Measurements from ENCODE around the gene HSD3B2. TPM values are rescaled to one million over a fixed set of nuclear protein-coding genes. Genes with fewer than 3 reads are reported as not detected.

Gene HSD3B2
- polyA plus RNA-seq, 2 donors: 0.07 TPM; not detected in 1

DNA sequence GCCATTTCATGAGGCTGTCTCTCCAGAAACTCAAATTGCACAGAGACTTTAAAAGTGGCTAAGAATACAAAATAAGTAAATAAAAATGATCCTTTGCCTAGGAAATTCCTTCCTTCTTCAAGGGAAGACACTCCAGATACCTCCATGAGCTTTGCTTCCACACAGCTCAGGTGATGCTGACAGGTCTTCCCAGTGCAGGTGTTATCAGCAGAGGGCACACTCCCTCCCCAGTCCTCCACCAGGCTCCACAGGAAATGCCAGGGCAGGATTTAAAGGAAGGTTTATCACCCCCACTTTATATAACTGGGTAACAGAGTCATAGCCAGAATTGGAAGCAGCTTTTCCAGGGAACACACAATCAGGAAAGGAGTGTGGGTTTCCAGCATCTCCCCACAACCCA lies 5.7 kb downstream of the HSD3B2 start:
- H3K36me3 ChIP-seq (ENCODE audit: control insufficient read depth in 2 of 2, insufficient read depth in 2 of 2, low read length in 1 of 2): no peaks in the 10 kb centered on the region
- no peaks in the 10 kb centered on the region for H3K27me3 ChIP-seq (ENCODE audit: control insufficient read depth in 1 of 2, insufficient read depth in 2 of 2, low read length in 2 of 2)

DNA sequence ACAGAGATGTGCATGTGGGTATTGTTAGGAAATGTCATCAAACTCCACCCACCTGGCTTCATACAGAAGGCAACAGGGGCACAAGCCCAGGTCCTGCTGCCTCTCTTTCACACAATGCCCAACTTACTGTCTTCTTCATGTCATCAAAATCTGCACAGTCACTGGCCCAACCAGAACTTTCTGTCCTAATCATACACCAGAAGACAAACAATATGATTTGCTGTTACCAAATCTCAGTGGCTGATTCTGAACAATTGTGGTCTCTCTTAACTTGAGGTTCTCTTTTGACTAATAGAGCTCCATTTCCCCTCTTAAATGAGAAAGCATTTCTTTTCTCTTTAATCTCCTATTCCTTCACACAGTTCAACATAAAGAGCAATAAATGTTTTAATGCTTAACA lies 7.7 kb downstream of the HSD3B2 start:
- Histone ChIP-seq H3K4me1 (ENCODE audit: control insufficient read depth in 2 of 2, insufficient read depth in 2 of 2, low read length in 1 of 2) (no peaks in the 10 kb centered on the region), H3K27me3 (ENCODE audit: control insufficient read depth in 1 of 2, insufficient read depth in 2 of 2, low read length in 2 of 2) (no peaks in the 10 kb centered on the region), H3K9me3 (ENCODE audit: control insufficient read depth in 2 of 2, insufficient read depth in 1 of 2, low read depth in 1 of 2, low read length in 1 of 2) (no peaks in the 10 kb centered on the region), H3K27ac (ENCODE audit: low read depth in 2 of 2, low read length in 1 of 2) (no peak overlapping the region), H3K4me3 (ENCODE audit: low read depth in 1 of 2, low read length in 2 of 2) (no peak overlapping the region), H3K36me3 (ENCODE audit: control insufficient read depth in 2 of 2, insufficient read depth in 2 of 2, low read length in 1 of 2) (no peaks in the 10 kb centered on the region)

More for the DNA sequence above, 5.7 kb downstream of the HSD3B2 start:
- Histone ChIP-seq H3K4me1 (ENCODE audit: control insufficient read depth in 2 of 2, insufficient read depth in 2 of 2, low read length in 1 of 2) (no peaks in the 10 kb centered on the region), H3K4me3 (ENCODE audit: low read depth in 1 of 2, low read length in 2 of 2) (no peak overlapping the region), H3K9me3 (ENCODE audit: control insufficient read depth in 2 of 2, insufficient read depth in 1 of 2, low read depth in 1 of 2, low read length in 1 of 2) (no peaks in the 10 kb centered on the region), H3K27ac (ENCODE audit: low read depth in 2 of 2, low read length in 1 of 2) (no peak overlapping the region)

DNA sequence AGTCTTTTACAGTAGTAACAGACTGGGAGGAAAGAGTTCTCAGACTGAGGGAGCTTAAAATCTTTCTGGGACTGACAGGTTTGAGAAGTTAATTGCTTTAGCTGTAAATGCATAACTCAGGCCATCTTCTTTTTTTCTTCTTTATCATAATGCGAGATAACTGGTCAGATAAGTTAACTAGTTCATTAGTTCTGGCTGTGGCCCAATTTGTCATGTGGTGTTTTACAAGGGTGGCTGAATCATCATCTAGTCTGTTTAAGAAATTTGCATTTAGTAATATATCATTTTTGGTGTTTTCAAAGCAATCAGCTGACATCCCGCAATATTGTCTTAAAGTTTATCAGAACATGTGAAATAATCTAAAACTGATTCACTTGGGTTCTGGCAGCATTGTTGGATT lies 14.0 kb downstream of the HSD3B2 start:
- Histone ChIP-seq H3K36me3 (ENCODE audit: control insufficient read depth in 2 of 2, insufficient read depth in 2 of 2, low read length in 1 of 2) (no peaks in the 10 kb centered on the region), H3K4me3 (ENCODE audit: low read depth in 1 of 2, low read length in 2 of 2) (no peak overlapping the region), H3K4me1 (ENCODE audit: control insufficient read depth in 2 of 2, insufficient read depth in 2 of 2, low read length in 1 of 2) (no peaks in the 10 kb centered on the region), H3K27ac (ENCODE audit: low read depth in 2 of 2, low read length in 1 of 2) (no peak overlapping the region), H3K27me3 (ENCODE audit: control insufficient read depth in 1 of 2, insufficient read depth in 2 of 2, low read length in 2 of 2) (no peaks in the 10 kb centered on the region), H3K9me3 (ENCODE audit: control insufficient read depth in 2 of 2, insufficient read depth in 1 of 2, low read depth in 1 of 2, low read length in 1 of 2) (no peaks in the 10 kb centered on the region)
- 86% methylated on average over 2 of the region's 2 CpGs for WGBS, 2 donors

DNA sequence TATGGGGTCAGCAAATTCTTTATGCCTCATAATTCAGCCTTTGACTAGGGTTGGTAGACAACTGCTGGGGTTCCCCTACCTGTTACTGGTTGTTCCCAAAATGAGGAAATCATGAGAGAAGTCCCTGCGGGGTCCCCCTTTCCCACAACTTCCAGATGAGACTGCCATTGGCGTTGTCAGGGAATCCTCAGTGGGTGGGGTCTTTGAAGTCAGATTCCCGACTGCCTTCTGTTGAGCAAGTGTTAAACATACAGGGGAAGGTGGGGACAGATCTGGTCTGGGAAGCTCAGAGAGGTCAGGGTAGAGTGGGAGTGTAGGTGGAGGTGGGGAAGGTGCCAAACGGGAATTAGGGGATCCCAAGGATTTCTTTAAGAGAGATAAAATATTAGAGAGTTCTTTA lies 14.7 kb downstream of the HSD3B2 start:
- Histone ChIP-seq H3K4me1 (ENCODE audit: control insufficient read depth in 2 of 2, insufficient read depth in 2 of 2, low read length in 1 of 2) (no peaks in the 10 kb centered on the region), H3K27ac (ENCODE audit: low read depth in 2 of 2, low read length in 1 of 2) (no peak overlapping the region), H3K27me3 (ENCODE audit: control insufficient read depth in 1 of 2, insufficient read depth in 2 of 2, low read length in 2 of 2) (no peaks in the 10 kb centered on the region), H3K4me3 (ENCODE audit: low read depth in 1 of 2, low read length in 2 of 2) (no peak overlapping the region), H3K36me3 (ENCODE audit: control insufficient read depth in 2 of 2, insufficient read depth in 2 of 2, low read length in 1 of 2) (no peaks in the 10 kb centered on the region), H3K9me3 (ENCODE audit: control insufficient read depth in 2 of 2, insufficient read depth in 1 of 2, low read depth in 1 of 2, low read length in 1 of 2) (no peaks in the 10 kb centered on the region)
- WGBS, 2 donors: 60 to 62% methylated on average over 4 of the region's 4 CpGs

DNA sequence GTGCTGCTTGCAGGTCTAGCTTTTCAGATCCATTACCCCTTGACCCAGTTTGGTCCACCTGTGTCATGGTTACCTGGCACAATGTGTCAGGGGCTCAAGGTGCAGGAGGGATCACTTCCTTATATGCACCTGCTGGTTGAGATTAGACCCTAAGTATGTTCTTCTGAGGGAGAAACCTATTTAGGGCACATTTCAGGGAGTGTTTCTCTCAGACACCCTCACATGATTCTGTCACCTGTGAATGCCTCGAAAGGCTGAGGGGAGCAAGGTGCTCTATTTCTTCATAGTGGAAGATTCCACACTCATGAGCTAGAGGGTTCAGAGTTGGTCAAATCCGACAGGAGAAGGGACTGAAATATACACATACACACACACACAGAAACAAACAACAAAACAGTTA lies 15.5 kb downstream of the HSD3B2 start:
- Histone ChIP-seq H3K27ac (ENCODE audit: low read depth in 2 of 2, low read length in 1 of 2) (no peak overlapping the region), H3K9me3 (ENCODE audit: control insufficient read depth in 2 of 2, insufficient read depth in 1 of 2, low read depth in 1 of 2, low read length in 1 of 2) (no peaks in the 10 kb centered on the region), H3K4me1 (ENCODE audit: control insufficient read depth in 2 of 2, insufficient read depth in 2 of 2, low read length in 1 of 2) (no peaks in the 10 kb centered on the region), H3K4me3 (ENCODE audit: low read depth in 1 of 2, low read length in 2 of 2) (no peak overlapping the region), H3K36me3 (ENCODE audit: control insufficient read depth in 2 of 2, insufficient read depth in 2 of 2, low read length in 1 of 2) (no peaks in the 10 kb centered on the region), H3K27me3 (ENCODE audit: control insufficient read depth in 1 of 2, insufficient read depth in 2 of 2, low read length in 2 of 2) (no peaks in the 10 kb centered on the region)
- WGBS, 2 donors: 75 to 85% methylated on average over 2 of the region's 2 CpGs

DNA sequence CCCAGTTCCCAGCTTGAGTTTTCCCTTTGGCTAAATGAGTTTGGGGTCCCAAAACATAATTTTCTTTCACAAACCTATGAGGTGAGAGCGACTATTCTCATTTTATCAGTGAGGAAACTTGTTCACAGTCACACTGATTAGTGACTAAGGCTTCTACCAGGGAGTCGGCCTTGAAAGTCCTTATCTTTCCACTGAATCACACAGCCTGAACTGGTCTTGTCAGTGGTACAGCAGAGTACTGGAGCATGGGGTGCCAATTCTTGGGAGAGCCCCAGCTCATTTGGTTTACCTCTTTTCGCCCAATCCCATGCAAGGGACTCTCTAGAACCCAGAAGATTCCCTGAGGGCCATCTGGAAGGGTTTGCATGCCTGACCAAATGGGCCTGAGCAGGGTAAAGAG lies 16.9 kb downstream of the HSD3B2 start:
- 68 to 75% methylated on average over 3 of the region's 3 CpGs for WGBS, 2 donors

DNA sequence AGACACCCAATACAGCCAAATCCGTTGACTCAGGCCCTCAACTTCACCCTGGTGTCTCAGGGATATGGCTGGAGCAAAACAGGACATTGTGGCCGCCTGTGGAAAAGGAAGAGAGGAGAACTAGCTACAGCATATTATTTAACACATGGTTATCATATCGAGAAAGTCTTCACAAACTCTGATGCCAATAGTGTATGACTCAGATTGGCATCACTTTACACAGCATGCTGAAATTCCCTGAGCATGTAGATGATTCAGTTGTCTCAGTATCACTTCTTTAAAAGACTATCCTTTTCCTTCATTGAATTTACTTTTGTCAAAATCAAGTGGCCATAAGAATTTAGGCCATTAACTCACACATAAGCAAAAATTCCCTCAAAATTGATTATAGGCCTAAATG lies 20.1 kb downstream of the HSD3B2 start:
- Histone ChIP-seq H3K27me3 (ENCODE audit: control insufficient read depth in 1 of 2, insufficient read depth in 2 of 2, low read length in 2 of 2) (no peaks in the 10 kb centered on the region), H3K27ac (ENCODE audit: low read depth in 2 of 2, low read length in 1 of 2) (no peak overlapping the region), H3K4me3 (ENCODE audit: low read depth in 1 of 2, low read length in 2 of 2) (no peak overlapping the region), H3K4me1 (ENCODE audit: control insufficient read depth in 2 of 2, insufficient read depth in 2 of 2, low read length in 1 of 2) (no peaks in the 10 kb centered on the region), H3K9me3 (ENCODE audit: control insufficient read depth in 2 of 2, insufficient read depth in 1 of 2, low read depth in 1 of 2, low read length in 1 of 2) (no peaks in the 10 kb centered on the region), H3K36me3 (ENCODE audit: control insufficient read depth in 2 of 2, insufficient read depth in 2 of 2, low read length in 1 of 2) (no peaks in the 10 kb centered on the region)
- WGBS, 2 donors: 68 to 79% methylated on average over 3 of the region's 3 CpGs

More for the DNA sequence above, 16.9 kb downstream of the HSD3B2 start:
- Histone ChIP-seq H3K27me3 (ENCODE audit: control insufficient read depth in 1 of 2, insufficient read depth in 2 of 2, low read length in 2 of 2) (no peaks in the 10 kb centered on the region), H3K4me3 (ENCODE audit: low read depth in 1 of 2, low read length in 2 of 2) (no peak overlapping the region), H3K9me3 (ENCODE audit: control insufficient read depth in 2 of 2, insufficient read depth in 1 of 2, low read depth in 1 of 2, low read length in 1 of 2) (no peaks in the 10 kb centered on the region), H3K4me1 (ENCODE audit: control insufficient read depth in 2 of 2, insufficient read depth in 2 of 2, low read length in 1 of 2) (no peaks in the 10 kb centered on the region), H3K27ac (ENCODE audit: low read depth in 2 of 2, low read length in 1 of 2) (no peak overlapping the region), H3K36me3 (ENCODE audit: control insufficient read depth in 2 of 2, insufficient read depth in 2 of 2, low read length in 1 of 2) (no peaks in the 10 kb centered on the region)

DNA sequence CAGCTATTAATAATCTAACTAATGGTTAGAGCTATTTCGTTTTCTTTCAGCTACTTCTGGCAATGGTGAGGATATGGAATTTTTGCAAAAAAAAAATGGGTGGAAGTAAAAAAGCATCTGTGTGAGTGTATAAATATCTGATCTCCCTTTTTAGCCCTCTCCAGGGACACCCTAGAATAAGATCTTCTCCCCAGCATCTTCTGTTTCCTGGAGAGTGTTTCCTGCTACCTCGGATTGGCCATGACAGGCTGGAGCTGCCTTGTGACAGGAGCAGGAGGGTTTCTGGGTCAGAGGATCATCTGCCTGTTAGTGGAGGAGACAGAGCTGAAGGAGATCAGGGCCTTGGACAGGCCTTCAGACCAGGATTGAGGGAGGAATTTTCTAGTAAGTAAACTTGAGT lies 23.8 kb downstream of the HSD3B2 start:
- H3K27ac ChIP-seq (ENCODE audit: low read depth in 2 of 2, low read length in 1 of 2): no peak overlapping the region
- no peaks in the 10 kb centered on the region for H3K27me3 ChIP-seq (ENCODE audit: control insufficient read depth in 1 of 2, insufficient read depth in 2 of 2, low read length in 2 of 2)
- 55 to 56% methylated on average over 2 of the region's 2 CpGs for WGBS, 2 donors
- no peaks in the 10 kb centered on the region for H3K9me3 ChIP-seq (ENCODE audit: control insufficient read depth in 2 of 2, insufficient read depth in 1 of 2, low read depth in 1 of 2, low read length in 1 of 2)
- no peaks in the 10 kb centered on the region for H3K4me1 ChIP-seq (ENCODE audit: control insufficient read depth in 2 of 2, insufficient read depth in 2 of 2, low read length in 1 of 2)
- H3K4me3 ChIP-seq (ENCODE audit: low read depth in 1 of 2, low read length in 2 of 2): no peak overlapping the region
- no peaks in the 10 kb centered on the region for H3K36me3 ChIP-seq (ENCODE audit: control insufficient read depth in 2 of 2, insufficient read depth in 2 of 2, low read length in 1 of 2)

DNA sequence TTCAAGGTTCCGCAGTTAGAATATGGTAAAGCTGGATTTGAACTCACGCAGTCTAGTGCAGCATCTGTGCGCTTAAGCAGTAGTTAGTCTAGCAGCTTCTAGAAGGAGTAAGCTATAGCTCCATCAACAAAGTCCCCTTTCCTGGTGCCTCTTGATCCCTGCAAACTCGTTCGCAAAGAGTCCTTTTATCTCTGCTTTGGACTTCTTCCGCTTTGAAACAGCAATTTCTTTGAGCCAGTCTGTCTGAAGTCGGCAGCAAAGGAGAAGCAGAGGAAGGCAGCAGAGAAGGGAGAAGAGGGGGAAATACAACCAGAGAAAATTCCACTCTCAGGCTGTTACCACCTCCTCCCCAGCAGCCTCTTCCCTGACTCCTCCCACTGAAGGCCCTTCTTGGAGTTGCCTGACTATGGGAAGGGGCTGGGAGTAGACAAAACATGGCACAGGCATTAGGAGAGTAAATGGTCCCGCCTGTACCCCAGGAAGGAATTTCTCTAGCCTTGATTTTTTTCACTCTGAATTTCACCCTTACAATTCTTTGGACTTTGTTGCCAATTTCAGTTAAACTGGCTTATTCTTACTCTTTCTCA lies 25.9 kb downstream of the HSD3B2 start:
- Histone ChIP-seq H3K4me1 (ENCODE audit: control insufficient read depth in 2 of 2, insufficient read depth in 2 of 2, low read length in 1 of 2) (no peaks in the 10 kb centered on the region), H3K27ac (ENCODE audit: low read depth in 2 of 2, low read length in 1 of 2) (no peak overlapping the region), H3K36me3 (ENCODE audit: control insufficient read depth in 2 of 2, insufficient read depth in 2 of 2, low read length in 1 of 2) (no peaks in the 10 kb centered on the region), H3K9me3 (ENCODE audit: control insufficient read depth in 2 of 2, insufficient read depth in 1 of 2, low read depth in 1 of 2, low read length in 1 of 2) (no peaks in the 10 kb centered on the region), H3K4me3 (ENCODE audit: low read depth in 1 of 2, low read length in 2 of 2) (no peak overlapping the region), H3K27me3 (ENCODE audit: control insufficient read depth in 1 of 2, insufficient read depth in 2 of 2, low read length in 2 of 2) (no peaks in the 10 kb centered on the region)
- 65 to 66% methylated on average over 8 of the region's 8 CpGs for WGBS, 2 donors

DNA sequence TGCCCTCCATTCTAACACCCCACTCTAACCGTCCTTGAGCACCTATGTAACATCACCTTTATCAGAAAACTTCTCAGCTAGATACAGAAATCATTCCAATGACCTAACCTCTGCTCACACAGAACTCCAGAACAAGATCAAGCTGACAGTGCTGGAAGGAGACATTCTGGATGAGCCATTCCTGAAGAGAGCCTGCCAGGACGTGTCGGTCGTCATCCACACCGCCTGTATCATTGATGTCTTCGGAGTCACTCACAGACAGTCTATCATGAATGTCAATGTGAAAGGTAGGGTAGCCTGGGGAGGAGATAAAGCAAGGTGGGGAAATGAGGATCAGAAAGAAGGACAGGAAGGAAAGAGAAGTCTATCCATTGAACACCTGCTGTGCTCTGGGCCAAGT lies 27.8 kb downstream of the HSD3B2 start:
- Histone ChIP-seq H3K27me3 (ENCODE audit: control insufficient read depth in 1 of 2, insufficient read depth in 2 of 2, low read length in 2 of 2) (no peaks in the 10 kb centered on the region), H3K4me1 (ENCODE audit: control insufficient read depth in 2 of 2, insufficient read depth in 2 of 2, low read length in 1 of 2) (no peaks in the 10 kb centered on the region), H3K9me3 (ENCODE audit: control insufficient read depth in 2 of 2, insufficient read depth in 1 of 2, low read depth in 1 of 2, low read length in 1 of 2) (no peaks in the 10 kb centered on the region), H3K27ac (ENCODE audit: low read depth in 2 of 2, low read length in 1 of 2) (no peak overlapping the region), H3K36me3 (ENCODE audit: control insufficient read depth in 2 of 2, insufficient read depth in 2 of 2, low read length in 1 of 2) (no peaks in the 10 kb centered on the region), H3K4me3 (ENCODE audit: low read depth in 1 of 2, low read length in 2 of 2) (no peak overlapping the region)
- WGBS, 2 donors: 72 to 76% methylated on average over 6 of the region's 6 CpGs
